OCI-LY3 (cell line): ENCODE data around the gene PEPD.

Source experiments
- EZH2phosphoT487 ChIP-seq: fragments of 200-600 bp; shearing (Covaris generic); IDR thresholded peaks from 2 replicates; pipeline ENCODE4 v1.6.1; 2018; ENCODE audit warnings: antibody characterized with exemption, mixed run types, low read depth
- TF ChIP-seq, protein P1 (sequence below): fragments of 200-600, 300-600 bp; sonication (generic); IDR thresholded peaks from 2 replicates; pipeline ENCODE4 v1.5.1; 2014; ENCODE audit warnings: antibody characterized with exemption, low read length, low read depth

DNA sequence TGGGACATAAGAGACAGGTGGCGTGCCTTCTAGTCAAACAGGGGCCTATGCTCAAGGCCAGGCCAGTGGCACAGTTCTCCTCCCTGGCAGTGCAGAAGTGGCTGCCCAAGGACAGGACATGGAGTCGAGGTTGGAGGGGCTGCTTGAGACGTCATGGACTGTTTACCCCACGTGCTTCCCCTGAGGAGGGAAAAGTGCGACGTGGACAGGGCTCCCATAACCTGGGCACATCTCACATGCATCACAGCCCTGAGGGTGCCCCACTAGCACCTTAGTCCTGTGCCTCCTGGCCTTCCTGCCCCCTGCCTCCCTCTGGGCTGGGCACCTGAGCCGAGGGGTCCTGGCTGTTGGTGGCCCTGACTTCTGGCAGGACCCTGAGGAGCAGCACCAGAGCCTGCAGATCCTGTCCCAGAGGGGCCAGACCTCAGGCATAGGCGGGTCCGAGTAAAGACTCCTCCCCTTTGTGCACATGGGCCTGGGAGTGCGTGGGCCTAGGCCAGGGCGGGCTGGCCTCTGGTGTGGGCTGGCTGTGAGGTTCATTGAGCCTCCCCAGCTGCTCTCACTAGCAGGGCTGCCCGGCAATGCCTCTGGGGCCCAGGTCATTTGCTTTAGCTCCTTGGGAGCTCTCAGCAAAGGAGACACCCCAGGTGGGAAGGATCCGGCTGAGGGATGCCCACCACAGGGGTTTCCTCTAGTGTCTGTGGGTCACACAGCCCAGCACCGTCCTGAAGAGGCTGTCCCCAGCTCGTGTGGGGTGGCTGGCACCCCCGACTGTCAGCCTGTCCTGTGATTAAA, 82.4 kb downstream of the PEPD start:
- TF ChIP-seq, protein P1, sequence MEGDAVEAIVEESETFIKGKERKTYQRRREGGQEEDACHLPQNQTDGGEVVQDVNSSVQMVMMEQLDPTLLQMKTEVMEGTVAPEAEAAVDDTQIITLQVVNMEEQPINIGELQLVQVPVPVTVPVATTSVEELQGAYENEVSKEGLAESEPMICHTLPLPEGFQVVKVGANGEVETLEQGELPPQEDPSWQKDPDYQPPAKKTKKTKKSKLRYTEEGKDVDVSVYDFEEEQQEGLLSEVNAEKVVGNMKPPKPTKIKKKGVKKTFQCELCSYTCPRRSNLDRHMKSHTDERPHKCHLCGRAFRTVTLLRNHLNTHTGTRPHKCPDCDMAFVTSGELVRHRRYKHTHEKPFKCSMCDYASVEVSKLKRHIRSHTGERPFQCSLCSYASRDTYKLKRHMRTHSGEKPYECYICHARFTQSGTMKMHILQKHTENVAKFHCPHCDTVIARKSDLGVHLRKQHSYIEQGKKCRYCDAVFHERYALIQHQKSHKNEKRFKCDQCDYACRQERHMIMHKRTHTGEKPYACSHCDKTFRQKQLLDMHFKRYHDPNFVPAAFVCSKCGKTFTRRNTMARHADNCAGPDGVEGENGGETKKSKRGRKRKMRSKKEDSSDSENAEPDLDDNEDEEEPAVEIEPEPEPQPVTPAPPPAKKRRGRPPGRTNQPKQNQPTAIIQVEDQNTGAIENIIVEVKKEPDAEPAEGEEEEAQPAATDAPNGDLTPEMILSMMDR: no peak
- no peak for TF ChIP-seq EZH2phosphoT487
